ENCODE results near the gene CREB3L4.

- TF ChIP-seq CTCF (IDR thresholded peaks at IDR 0.05) (no peak), POLR2A (IDR thresholded peaks at IDR 0.05) (no peak)
Measured at GRCh38 chr1:153968972-153969371, 1.3 kb downstream of the CREB3L4 start.
